ENCODE data around the gene MALT1. TPM values are rescaled to one million over a fixed set of nuclear protein-coding genes. Genes with fewer than 3 reads are reported as not detected.

The MALT1 gene
- total and polyA plus RNA-seq, 2 experiments from 2014 or later: 14.9 to 35.9 TPM

- Histone ChIP-seq H2AFZ (no peak overlapping the region), H3K9me3 (ENCODE audit: low read depth) (no peaks in the 10 kb centered on the region), H3K9me2 (replicated peaks; ENCODE audit: insufficient read depth) (no peaks in the 10 kb centered on the region), H3K4me3 (no peak overlapping the region), H3K36me3 (replicated peaks; ENCODE audit: insufficient read depth, low read depth) (peaks cover 4% of the 10 kb centered on the region), H3K4me1 (ENCODE audit: insufficient read depth) (peaks cover 6% of the 10 kb centered on the region), H3K4me2 (no peak overlapping the region), H4K20me1 (ENCODE audit: insufficient read depth, poor library complexity, severe bottlenecking) (peaks cover 2% of the 10 kb centered on the region), H3K27ac (no peak overlapping the region), H3K27me3 (no peaks in the 10 kb centered on the region), H3K79me2 (peaks cover 79% of the 10 kb centered on the region)
- 78% methylated on average over 5 of the region's 5 CpGs for WGBS (ENCODE audit: low lambda C conversion rate, missing lambda C conversion rate)
- DNase-seq (ENCODE audit: low spot score): peak; percentile 73
- TF ChIP-seq CTCF (IDR thresholded peaks at IDR 0.05; ENCODE audit: poor library complexity) (no peak), EZH2 (IDR thresholded peaks at IDR 0.05; ENCODE audit: borderline replicate concordance) (no peak), EZH2phosphoT487 (IDR thresholded peaks at IDR 0.05; ENCODE audit: low read depth, severe bottlenecking, unreplicated experiment) (no peak)
Measured at GRCh38 chr18:58682429-58683069, 11.3 kb downstream of the MALT1 start.

GRCh38 chr18:58687871-58688308, 16.6 kb downstream of the MALT1 start:
- no peak for DNase-seq (ENCODE audit: low spot score)
- TF ChIP-seq EZH2 (IDR thresholded peaks at IDR 0.05; ENCODE audit: borderline replicate concordance): no peak
- no peak for TF ChIP-seq CTCF (IDR thresholded peaks at IDR 0.05; ENCODE audit: poor library complexity)
- no peak for TF ChIP-seq EZH2phosphoT487 (IDR thresholded peaks at IDR 0.05; ENCODE audit: low read depth, severe bottlenecking, unreplicated experiment)

GRCh38 chr18:58690259-58690658, 19.0 kb downstream of the MALT1 start:
- no peak overlapping the region for H3K27ac ChIP-seq
- H3K9me3 ChIP-seq (ENCODE audit: low read depth): no peaks in the 10 kb centered on the region
- H3K4me2 ChIP-seq: no peak overlapping the region
- H3K9me2 ChIP-seq (replicated peaks; ENCODE audit: insufficient read depth): no peaks in the 10 kb centered on the region
- DNase-seq (ENCODE audit: low spot score): no peak
- 98% methylated on average over 12 of the region's 12 CpGs for WGBS (ENCODE audit: low lambda C conversion rate, missing lambda C conversion rate)
- H2AFZ ChIP-seq: no peak overlapping the region
- no peaks in the 10 kb centered on the region for H3K27me3 ChIP-seq
- H4K20me1 ChIP-seq (ENCODE audit: insufficient read depth, poor library complexity, severe bottlenecking): no peaks in the 10 kb centered on the region
- no peak for TF ChIP-seq CTCF (IDR thresholded peaks at IDR 0.05; ENCODE audit: poor library complexity)
- TF ChIP-seq EZH2phosphoT487 (IDR thresholded peaks at IDR 0.05; ENCODE audit: low read depth, severe bottlenecking, unreplicated experiment): no peak
- no peak for TF ChIP-seq EZH2 (IDR thresholded peaks at IDR 0.05; ENCODE audit: borderline replicate concordance)
- H3K4me3 ChIP-seq: no peak overlapping the region
- H3K36me3 ChIP-seq (replicated peaks; ENCODE audit: insufficient read depth, low read depth): peaks cover 4% of the 10 kb centered on the region
- no peaks in the 10 kb centered on the region for H3K4me1 ChIP-seq (ENCODE audit: insufficient read depth)
- H3K79me2 ChIP-seq: peaks cover 50% of the 10 kb centered on the region

More at GRCh38 chr18:58687871-58688308, 16.6 kb downstream of the MALT1 start:
- no peak overlapping the region for H3K27ac ChIP-seq
- no peaks in the 10 kb centered on the region for H3K9me3 ChIP-seq (ENCODE audit: low read depth)
- WGBS (ENCODE audit: low lambda C conversion rate, missing lambda C conversion rate): 94% methylated on average over 6 of the region's 6 CpGs
- no peak overlapping the region for H3K4me3 ChIP-seq
- H3K36me3 ChIP-seq (replicated peaks; ENCODE audit: insufficient read depth, low read depth): peaks cover 4% of the 10 kb centered on the region
- no peak overlapping the region for H2AFZ ChIP-seq
- H4K20me1 ChIP-seq (ENCODE audit: insufficient read depth, poor library complexity, severe bottlenecking): no peaks in the 10 kb centered on the region
- peaks cover 71% of the 10 kb centered on the region for H3K79me2 ChIP-seq
- H3K27me3 ChIP-seq: no peaks in the 10 kb centered on the region
- no peak overlapping the region for H3K4me2 ChIP-seq
- no peaks in the 10 kb centered on the region for H3K9me2 ChIP-seq (replicated peaks; ENCODE audit: insufficient read depth)
- peaks cover 2% of the 10 kb centered on the region for H3K4me1 ChIP-seq (ENCODE audit: insufficient read depth)

Data from hepatocyte (in vitro differentiated cells).